GM18520 (cell line): ENCODE measurements around the gene NAXD.
"Not testable (repeated sequence)": the region's sequence is repeated elsewhere in the genome, so short reads cannot be mapped to it uniquely, and the experiment has no call there.

Source experiments
- ATAC-seq: cut with Tn5 transposase; IDR thresholded peaks from one replicate; pipeline ENCODE4 v1.9.1; 2021; ENCODE audit not compliant: unreplicated experiment

Gene NAXD

GRCh38 chr13:110627761-110628476 is 12.6 kb downstream of the NAXD start:
- no peak for ATAC-seq

GRCh38 chr13:110628477-110628793 is 13.1 kb downstream of the NAXD start:
- no peak for ATAC-seq

- no peak for ATAC-seq
Observed at GRCh38 chr13:110628952-110629701, 13.8 kb downstream of the NAXD start.

GRCh38 chr13:110629735-110630134 is 14.4 kb downstream of the NAXD start:
- ATAC-seq, result no peak

- no peak for ATAC-seq
Observed at GRCh38 chr13:110630566-110631119, 15.3 kb downstream of the NAXD start.

- not testable (repeated sequence) for ATAC-seq
Observed at GRCh38 chr13:110632255-110632654, 16.9 kb downstream of the NAXD start.

- no peak for ATAC-seq
Observed at GRCh38 chr13:110633776-110634175, 18.4 kb downstream of the NAXD start.

- no peak for ATAC-seq
Observed at GRCh38 chr13:110634558-110634957, 19.2 kb downstream of the NAXD start.

GRCh38 chr13:110635405-110636002 is 20.2 kb downstream of the NAXD start:
- ATAC-seq, result no peak

GRCh38 chr13:110636053-110636475 is 20.7 kb downstream of the NAXD start:
- no peak for ATAC-seq

- no peak for ATAC-seq
Observed at GRCh38 chr13:110636701-110637201, 21.4 kb downstream of the NAXD start.

GRCh38 chr13:110637275-110637674 is 21.9 kb downstream of the NAXD start:
- no peak for ATAC-seq

- ATAC-seq, result no peak
Observed at GRCh38 chr13:110637747-110638146, 22.4 kb downstream of the NAXD start.

- ATAC-seq, result no peak
Observed at GRCh38 chr13:110638257-110638656, 22.9 kb downstream of the NAXD start.

GRCh38 chr13:110638814-110639806 is 23.8 kb downstream of the NAXD start:
- no peak for ATAC-seq

GRCh38 chr13:110639935-110640334 is 24.6 kb downstream of the NAXD start:
- ATAC-seq, result no peak

GRCh38 chr13:110640591-110641029 is 25.3 kb downstream of the NAXD start:
- ATAC-seq, result no peak

GRCh38 chr13:110641055-110642015 is 26.0 kb downstream of the NAXD start:
- no peak for ATAC-seq

- ATAC-seq, result no peak
Observed at GRCh38 chr13:110642291-110642981, 27.1 kb downstream of the NAXD start.
